Measurements from ENCODE around the gene CTSC. TPM values are rescaled to one million over a fixed set of nuclear protein-coding genes. Genes with fewer than 3 reads are reported as not detected.

CTSC gene
- total and polyA plus RNA-seq, 9 of the 15 experiments (the other 6 are each of a cell fraction or from before 2014, with no cell fraction given), result 113 to 403 (median 187) TPM

DNA sequence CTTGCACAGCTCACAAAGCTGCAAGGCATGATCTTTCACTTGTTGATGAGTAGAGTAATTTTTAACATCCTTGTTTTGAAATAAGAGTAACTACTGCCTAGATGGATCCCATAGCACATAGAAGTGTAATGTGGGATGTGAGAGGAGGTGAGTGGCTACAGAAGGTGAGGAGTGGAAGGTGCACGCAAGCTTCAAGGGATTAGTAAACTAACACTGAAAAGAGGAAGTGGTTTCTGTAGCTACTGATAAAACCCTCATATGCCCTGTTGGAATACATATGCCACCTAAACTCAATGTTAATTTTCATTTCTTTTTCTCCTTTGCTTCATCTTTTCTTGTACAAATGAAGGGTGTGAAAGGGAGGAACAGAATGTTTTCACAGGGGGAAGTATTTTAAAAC lies 22.0 kb upstream of the CTSC start (continued):
- TF ChIP-seq TEAD4 (IDR thresholded peaks at IDR 0.05; ENCODE audit: low read length) (peak; percentile 13; the same call in 1 of the 2 replicates), TEAD4 (CRISPR knock-in tag; IDR thresholded peaks at IDR 0.05; ENCODE audit: borderline replicate concordance) (no peak), ZNF165 (CRISPR knock-in tag; IDR thresholded peaks at IDR 0.05; ENCODE audit: borderline replicate concordance) (no peak), PHF8 (IDR thresholded peaks at IDR 0.05; ENCODE audit: borderline replicate concordance, low read length) (no peak), ARHGAP35 (IDR thresholded peaks at IDR 0.05; ENCODE audit: partially characterized antibody) (no peak), TSC22D4 (tag; IDR thresholded peaks at IDR 0.05) (no peak), PHB2 (IDR thresholded peaks at IDR 0.05; ENCODE audit: low read depth) (no peak), NR2C2 (CRISPR knock-in tag; IDR thresholded peaks at IDR 0.05) (no peak), NR2C2 (tag; IDR thresholded peaks at IDR 0.05) (no peak), KAT7 (CRISPR knock-in tag; IDR thresholded peaks at IDR 0.05; ENCODE audit: borderline replicate concordance) (no peak), TAF1 (IDR thresholded peaks at IDR 0.05; ENCODE audit: control insufficient read depth, extremely low read depth, insufficient read depth, low read length, severe bottlenecking) (no peak), HDAC1 (IDR thresholded peaks at IDR 0.05) (0 out of 4 replicates have a peak, but pooled peaks of 1 of the 2 experiments have one; percentile 23), MYNN (IDR thresholded peaks at IDR 0.05) (0 out of 2 replicates have a peak, but pooled peaks have one; percentile 20), MYNN (CRISPR knock-in tag; IDR thresholded peaks at IDR 0.05) (no peak), RUNX1 (IDR thresholded peaks at IDR 0.05; ENCODE audit: low read depth) (no peak), CREM (IDR thresholded peaks at IDR 0.05; ENCODE audit: low read depth) (no peak)
- TF ChIP-seq, protein P1, sequence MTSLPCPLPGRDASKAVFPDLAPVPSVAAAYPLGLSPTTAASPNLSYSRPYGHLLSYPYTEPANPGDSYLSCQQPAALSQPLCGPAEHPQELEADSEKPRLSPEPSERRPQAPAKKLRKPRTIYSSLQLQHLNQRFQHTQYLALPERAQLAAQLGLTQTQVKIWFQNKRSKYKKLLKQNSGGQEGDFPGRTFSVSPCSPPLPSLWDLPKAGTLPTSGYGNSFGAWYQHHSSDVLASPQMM (CRISPR knock-in tag; IDR thresholded peaks at IDR 0.05), result no peak
- TF ChIP-seq, protein P2, sequence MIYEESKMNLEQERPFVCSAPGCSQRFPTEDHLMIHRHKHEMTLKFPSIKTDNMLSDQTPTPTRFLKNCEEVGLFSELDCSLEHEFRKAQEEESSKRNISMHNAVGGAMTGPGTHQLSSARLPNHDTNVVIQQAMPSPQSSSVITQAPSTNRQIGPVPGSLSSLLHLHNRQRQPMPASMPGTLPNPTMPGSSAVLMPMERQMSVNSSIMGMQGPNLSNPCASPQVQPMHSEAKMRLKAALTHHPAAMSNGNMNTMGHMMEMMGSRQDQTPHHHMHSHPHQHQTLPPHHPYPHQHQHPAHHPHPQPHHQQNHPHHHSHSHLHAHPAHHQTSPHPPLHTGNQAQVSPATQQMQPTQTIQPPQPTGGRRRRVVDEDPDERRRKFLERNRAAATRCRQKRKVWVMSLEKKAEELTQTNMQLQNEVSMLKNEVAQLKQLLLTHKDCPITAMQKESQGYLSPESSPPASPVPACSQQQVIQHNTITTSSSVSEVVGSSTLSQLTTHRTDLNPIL (CRISPR knock-in tag; IDR thresholded peaks at IDR 0.05), result no peak
- TF ChIP-seq, protein P3, sequence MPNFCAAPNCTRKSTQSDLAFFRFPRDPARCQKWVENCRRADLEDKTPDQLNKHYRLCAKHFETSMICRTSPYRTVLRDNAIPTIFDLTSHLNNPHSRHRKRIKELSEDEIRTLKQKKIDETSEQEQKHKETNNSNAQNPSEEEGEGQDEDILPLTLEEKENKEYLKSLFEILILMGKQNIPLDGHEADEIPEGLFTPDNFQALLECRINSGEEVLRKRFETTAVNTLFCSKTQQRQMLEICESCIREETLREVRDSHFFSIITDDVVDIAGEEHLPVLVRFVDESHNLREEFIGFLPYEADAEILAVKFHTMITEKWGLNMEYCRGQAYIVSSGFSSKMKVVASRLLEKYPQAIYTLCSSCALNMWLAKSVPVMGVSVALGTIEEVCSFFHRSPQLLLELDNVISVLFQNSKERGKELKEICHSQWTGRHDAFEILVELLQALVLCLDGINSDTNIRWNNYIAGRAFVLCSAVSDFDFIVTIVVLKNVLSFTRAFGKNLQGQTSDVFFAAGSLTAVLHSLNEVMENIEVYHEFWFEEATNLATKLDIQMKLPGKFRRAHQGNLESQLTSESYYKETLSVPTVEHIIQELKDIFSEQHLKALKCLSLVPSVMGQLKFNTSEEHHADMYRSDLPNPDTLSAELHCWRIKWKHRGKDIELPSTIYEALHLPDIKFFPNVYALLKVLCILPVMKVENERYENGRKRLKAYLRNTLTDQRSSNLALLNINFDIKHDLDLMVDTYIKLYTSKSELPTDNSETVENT (CRISPR knock-in tag; IDR thresholded peaks at IDR 0.05), result no peak

All from K562 (cell line).